Activated CD8-positive, alpha-beta memory T cell treated with anti-CD3 and anti-CD28 coated beads, Interleukin-2, amount 50 U/mL, for 24 hours (primary cell): ENCODE measurements around the gene TXNRD2.

Experiments used
- DNase-seq: peaks from one replicate; pipeline ENCODE4 v3.0.0-alpha.2; 2020; ENCODE audit errors: extremely low read depth

The TXNRD2 gene

DNA sequence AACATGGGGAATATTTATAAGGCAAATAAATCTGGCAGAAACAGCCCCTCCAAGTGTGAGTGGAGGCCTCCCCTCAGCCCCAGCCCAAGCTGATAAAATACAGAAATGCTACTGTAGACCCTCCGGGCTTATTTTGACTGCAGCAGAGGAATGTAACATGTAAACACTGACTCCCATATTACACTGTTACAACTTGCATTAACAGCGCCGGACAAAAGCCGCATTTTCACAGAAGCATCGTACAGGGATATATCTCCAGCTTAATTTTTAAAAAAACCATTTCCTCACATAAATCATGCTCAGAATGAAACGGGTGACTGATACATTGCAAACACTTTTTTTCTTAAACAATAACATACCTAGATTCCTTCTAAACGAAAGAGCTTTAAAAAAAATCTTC is 36.7 kb downstream of the TXNRD2 start:
- DNase-seq: no peak

DNA sequence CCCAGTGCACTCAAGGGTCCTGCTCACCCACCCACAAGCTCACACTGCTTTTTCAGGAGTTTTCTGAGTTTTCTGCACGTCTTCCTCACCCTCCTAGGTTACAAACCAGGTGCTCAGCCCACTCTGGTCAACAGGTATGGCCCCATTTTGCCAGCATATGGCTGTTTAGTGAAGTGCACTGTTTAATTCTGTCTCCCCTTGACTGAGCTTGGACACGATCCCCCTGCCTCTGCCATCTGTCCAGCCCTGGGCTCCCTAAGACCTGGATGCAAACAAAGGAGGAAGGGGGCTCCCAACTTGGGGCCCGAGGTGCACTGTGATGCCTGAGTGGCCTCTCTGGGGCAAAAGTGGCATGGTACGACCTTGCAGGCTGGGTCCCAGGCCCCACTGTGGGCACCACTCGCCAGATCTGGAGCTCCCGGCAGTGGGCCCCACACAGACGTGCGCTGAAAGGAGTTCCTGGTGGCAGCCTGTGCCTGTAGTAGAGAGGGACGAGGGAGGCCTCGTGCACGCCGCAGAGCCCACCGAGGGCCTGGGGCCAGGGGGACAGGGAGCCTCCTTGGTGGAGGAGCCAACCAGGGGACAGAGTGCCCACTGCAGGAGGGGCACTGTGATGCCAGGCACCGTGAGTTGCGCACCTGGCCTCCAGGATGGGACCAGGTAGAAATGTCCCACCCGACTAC is 37.3 kb downstream of the TXNRD2 start:
- DNase-seq: no peak

DNA sequence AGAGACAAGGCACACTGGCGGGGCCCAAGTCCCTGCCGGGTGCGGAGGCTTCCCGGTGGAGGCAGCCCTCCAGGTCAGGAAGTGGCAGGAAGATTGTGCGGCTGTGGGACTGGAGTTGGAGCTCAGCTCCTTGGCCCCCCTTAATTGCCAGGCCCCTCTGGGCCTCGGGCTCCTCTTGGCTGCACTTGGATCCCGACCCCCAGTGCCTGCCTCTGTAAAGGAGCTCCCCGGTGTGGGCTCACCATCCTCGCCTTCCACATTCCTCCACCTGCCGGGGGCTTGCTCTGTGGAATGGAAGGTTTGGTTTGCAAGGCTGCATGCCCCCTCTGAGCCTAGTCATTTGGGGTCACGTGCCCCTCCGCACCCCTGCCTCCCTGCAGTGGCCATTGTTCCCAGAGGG is 38.1 kb downstream of the TXNRD2 start:
- DNase-seq: no peak

DNA sequence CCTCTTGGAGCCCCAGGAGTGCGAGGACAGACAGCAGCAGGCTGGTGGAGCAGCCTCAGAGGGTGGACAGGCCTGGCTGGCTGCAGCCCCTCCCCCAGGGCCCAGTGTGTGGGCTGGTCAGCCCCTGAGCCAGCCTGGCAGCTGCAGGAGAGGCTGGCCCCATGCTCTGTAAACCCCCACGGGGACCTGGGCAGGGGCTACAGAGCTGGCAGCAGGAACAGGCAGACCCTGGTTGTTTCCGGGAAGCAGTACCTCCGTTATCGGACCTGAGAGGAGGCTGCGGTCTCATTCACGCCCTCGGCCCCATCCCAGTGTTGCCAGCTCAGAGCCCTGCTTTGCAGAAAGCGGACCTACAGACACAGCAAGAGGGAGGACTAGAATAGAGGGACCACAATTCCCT is 38.6 kb downstream of the TXNRD2 start:
- no peak for DNase-seq

DNA sequence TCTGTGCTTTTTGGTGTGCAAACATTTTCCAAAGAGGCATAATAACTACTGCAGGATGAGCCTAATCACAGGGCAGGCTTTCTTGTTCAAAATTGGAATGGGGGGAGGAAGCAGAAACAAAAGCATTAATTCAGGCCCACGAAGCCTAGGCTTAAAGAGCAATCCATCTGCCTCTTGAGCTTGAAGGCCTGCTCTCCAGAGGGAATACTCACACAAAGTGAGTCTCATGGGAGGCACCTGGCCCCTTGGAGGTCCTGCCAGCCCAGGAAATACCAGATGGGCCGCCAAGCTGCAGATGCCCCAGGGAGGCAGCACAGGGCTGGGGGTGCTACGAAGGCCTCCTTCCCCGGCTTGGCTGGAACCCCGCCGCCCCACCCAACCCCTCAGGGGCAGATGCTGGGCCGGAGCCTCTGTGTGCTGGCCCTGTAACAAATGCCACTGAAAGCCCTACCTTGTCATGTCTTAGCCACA is 39.3 kb downstream of the TXNRD2 start:
- DNase-seq: no peak

DNA sequence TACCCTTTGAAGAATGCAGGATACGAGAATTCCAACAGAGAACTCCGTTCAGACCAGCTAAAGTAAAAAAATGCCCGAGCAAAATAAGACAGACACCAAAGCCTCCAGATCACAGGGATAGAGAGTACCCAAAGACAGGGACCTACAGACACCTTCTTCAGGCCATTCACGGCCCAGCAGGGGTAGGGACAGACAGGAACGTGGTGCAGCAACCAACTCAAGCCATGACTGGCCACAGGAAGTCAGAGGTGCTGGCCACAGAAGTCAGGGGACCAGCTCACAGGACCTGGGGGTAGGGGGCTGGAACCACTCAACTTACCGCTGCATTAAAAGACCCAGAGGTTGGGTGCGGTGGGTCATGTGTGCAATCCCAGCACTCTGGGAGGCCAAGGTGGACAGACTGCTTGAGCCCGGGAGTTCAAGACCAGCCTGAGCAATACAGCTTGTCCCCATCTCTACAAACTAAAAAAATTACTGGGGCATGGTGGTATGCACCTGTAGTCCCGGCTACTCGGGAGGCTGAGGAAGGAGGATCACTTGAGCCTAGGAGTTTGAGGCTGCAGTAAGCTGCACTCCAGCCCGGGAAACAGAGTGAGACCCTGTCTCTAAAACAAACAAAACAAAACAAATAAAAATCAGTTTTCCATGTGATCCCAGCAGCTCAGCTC is 39.9 kb downstream of the TXNRD2 start:
- no peak for DNase-seq

DNA sequence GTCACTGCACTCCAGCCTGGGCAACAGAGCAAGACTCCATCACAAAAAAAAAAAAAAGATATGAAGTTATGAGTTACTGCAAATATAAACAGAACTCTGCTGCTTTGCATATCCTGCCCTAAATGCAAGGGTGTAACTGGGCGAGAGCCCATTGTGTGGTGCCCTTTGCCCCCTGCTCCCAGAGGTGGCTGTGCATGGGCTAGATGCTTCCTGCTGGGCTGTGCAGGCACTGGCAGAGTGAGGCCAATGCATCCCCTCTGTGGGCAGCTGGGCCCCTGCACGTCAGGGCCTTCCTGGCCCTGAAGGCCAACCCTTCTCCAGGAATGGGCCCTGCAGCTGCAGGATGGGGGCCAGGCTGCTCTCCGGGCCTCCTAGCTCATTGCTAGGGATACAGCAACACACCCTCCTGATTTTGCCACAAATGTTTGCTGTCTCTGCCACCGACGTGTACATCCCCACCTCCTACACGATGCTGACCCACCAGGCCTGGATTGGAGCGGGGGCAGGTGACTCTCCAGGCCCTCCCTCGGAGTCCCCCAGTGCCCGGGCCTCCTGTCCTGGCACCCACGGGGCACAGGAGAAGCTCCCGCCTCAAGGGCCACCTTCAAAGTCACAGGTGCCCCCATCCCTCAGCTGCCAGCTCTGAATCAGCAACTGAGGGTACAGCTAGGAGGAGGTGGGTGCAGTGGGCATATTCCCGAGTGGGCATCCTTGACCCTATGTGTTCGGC is 40.7 kb downstream of the TXNRD2 start:
- no peak for DNase-seq

DNA sequence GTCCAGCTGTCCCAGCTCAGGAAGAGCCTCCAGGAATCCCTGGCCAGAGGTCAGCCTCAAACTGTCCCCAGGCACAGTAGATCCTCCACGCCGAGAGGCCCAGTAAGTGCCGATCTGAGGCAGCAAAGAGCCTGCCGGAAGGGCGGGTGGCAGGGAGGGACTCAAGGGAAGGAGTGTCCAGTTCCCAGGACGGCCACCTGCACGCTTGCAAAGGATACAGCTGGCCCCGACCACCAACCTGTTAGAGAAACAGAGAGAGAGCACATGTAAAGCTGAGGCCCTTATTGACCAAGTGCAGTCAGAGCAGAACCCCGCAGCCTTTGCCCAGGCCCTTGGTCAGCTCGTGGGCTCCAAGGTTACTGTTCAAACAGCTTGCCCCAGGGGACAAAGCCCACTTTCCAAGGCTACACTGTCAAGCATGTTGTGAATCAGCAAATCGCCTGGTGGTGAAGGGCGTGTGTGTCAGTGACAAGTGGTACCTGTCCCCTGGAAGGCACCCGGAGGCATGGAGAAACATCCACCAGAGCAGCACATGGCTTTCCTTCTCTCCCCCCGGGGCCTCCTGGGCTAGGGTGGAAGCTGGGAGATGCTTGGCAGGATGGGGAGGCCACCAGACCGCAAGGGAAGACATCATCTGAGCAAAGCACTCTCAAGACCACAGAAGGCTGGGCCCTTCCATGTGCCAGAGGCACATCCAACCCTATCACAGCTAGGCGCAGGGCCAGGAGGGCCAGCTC is 42.6 kb downstream of the TXNRD2 start:
- no peak for DNase-seq

DNA sequence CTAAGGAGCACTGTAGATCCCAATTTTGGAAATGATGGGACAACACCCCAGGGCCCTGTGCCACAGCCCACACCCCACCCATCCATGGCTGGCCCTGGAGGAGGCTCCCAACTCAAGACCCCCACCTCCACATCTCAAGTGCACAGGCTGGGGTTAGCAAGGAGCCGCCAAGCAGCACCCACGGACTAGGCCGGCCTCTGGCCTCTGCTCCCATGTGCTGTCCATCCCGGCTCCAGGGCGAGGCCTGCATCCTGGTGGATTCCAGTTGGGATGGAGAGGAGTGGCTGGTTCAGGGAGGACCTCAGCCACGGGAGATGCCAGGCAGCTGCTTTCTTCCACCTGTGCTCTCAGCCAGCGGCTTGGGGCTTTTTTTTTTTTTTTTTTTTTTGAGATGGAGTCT is 43.5 kb downstream of the TXNRD2 start:
- no peak for DNase-seq

DNA sequence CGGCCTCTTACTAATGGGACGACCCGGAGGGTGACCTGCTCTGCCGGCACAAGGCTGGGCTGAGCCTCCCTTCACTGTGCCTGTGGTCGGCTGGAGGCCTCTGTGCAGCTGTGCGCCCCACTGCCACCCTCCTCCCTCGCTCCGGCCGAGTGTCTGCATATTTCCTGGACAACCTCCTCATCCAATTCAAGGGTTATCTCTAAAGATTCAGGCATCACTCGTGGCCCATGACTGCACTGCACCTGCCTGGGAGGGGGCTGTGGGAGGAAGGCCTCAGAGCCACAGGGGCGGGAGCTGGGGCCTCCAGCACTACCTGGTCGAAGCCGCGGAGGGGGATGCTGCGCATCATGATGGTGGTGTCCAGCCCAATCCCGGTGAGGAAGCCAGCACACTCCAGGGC is 43.9 kb downstream of the TXNRD2 start:
- DNase-seq: no peak

DNA sequence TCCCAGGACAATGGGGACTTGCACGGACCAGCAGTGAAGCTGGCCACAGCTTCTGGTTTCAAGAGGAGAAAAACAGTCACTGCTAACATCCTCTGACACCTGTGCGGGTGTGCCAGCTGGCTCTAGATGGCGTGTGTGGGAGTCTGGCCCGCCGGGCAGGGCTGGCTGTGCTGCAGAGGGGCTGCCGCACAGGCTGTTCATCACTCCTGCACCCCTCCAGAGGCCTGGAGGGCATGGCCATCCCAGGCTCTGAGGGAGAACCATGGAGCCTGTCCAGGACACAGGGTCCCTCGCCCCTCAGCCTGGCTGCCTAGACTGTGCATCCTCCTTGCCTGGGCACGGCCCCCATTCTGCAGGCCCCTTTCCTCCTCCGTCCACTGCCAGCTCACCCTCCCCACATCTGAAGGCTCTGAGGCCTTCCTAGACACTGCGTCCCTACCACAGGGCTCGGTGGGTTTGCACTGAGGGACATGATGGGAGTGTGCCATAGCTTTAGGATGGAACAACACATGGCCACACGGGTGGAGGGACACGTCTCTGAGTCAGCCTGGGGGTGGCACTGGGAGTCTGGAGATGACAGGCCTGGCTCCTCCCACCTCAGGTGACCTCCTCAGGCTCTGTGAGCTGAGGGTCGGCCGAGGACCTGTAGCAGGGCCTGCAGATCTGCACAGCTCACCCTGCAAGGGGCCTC is 44.8 kb downstream of the TXNRD2 start:
- DNase-seq: no peak

DNA sequence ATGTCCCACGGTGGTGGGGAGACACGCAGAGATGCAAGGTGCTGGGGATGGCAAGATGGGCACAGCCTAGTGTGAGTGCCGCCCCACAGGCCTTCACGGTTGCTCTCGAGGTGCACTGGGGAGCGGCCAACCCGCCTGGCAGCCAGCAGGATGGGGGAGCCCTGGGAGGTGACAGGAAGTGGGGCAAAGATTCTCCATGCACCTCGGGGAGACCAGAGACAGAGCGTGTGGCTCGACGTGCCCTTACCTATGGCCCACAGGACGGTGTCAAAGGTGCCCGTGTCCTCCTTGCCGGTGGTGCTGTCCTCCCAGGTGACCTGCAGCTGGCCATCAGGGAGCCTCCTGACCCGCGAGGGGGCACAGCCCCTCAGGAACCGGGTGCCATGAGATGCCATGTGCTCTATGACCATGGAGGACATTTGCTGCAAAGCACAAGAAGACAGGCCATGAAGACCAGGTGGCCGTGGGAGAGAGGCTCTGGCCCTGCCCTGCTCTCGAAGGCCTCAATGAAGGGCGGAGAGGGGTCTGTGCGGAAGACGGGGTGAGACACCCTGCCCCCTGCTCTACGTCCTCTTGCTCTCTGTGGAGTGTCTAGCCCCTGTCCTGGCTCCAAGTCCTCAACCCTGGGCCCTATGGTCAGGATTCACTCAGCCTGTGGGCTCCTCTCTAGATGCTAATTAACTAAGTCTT is 46.3 kb downstream of the TXNRD2 start:
- no peak for DNase-seq

DNA sequence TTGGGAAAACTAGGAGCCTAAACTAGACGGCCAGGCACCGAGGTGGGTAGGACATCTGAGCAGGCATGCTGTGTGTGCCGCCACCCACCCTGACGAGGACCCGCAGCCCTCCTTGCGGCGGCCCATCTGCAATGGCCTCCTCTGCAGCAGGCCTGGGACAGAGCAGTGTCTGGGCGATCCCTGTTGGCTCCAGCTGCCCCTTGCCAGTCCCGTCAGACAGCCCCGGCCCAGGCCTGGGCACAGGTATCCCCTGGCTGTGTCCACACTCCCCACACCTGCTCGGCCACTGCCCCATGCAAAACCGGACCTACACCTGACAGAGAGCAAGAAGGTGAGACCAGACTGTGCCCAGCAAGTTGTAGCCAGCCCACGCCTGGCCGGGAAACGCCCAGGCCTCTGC is 48.3 kb downstream of the TXNRD2 start:
- DNase-seq: no peak

DNA sequence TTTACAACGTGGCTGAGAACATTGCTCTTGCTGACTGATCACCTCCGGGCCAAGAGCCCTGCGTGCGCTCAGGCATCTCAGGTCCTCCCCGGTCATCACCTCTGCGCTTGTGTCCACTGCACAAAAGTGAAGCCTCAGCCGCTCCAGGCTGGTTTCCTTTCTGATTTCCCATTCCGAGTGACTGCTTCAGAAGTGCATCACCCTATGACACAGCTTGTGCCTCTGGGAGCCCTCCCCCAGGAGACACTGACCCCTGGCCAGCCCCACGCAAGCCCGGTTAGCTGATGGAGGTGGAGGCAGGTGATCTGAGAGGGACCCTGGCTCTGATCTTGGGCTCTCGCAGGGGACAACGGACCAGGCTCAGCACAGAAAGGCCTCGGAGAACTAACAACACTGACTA is 48.7 kb downstream of the TXNRD2 start:
- DNase-seq: no peak

DNA sequence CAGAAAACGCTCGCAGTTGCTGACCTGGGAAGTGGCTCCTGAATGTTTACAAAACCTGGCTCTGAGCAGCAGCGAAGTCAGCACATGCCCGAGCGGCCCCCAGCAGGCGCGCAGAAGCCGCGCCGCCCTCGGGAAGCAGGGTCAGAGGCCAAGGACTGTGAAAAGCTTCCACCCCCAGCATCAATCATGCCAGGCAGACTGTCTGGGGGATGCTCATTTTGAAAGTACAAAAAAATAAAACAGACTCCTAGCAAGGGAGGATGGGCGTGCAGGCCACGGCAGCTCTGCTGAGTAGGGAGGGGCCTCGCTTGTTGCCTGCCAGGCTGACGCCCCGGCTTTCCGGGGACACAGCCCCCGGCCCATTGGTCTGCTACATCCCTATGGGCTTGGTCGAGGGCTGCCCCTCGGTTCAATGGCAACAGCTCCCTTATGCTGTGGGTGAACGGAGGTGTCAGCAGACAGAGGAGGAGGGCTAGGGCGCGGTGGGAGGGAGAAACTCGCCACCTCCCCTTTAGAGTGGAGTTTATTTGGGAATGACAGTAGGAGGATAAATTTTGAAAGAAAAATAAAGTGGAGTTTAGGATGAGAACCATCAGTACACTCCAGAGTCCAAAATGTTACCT is 49.2 kb downstream of the TXNRD2 start:
- DNase-seq: no peak

DNA sequence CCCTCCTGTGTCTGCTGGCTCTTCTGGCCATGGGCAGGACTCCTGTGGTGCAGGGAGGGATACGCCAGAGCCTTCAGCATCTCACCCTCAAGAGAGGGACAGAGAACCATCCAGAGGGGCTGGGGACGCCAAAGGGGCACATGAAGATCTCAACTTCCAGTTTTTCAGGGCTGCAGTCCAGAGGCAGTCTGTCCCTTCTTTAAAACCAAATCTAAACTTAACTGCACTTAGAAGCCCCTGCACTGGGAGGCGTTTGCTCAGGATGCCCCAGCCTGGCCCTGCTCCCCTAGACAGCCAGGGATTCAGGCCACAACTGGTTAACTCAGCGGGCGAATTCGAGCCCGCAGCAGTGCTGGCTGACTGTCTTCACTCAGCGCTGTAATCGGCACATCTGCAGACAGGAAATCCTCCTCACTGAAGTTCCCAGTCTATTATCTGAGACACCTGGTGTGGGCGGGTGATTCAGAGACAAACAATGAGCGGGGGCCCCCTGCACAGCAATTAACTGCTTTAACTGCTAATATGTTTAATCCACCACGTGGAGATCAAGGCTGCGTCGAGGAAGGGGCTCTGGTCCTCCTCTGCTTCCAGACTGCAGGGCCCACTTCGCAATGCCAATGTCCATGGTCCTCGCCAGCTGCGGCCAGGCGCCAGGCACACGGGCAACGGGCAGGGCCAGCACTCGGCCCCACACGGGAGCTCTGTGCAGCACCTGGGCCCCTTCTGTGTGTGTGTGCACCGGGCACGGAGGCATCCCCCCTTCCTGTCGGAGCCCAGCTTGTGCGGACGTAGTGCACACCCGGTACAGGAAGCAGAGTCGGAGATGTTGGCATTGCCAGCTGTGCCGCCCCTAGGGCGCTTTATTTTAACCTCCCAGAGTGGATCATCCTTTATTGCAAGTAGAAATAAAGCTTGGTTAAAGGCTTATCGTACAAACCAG is 50.0 kb downstream of the TXNRD2 start:
- peak; percentile 78 for DNase-seq

DNA sequence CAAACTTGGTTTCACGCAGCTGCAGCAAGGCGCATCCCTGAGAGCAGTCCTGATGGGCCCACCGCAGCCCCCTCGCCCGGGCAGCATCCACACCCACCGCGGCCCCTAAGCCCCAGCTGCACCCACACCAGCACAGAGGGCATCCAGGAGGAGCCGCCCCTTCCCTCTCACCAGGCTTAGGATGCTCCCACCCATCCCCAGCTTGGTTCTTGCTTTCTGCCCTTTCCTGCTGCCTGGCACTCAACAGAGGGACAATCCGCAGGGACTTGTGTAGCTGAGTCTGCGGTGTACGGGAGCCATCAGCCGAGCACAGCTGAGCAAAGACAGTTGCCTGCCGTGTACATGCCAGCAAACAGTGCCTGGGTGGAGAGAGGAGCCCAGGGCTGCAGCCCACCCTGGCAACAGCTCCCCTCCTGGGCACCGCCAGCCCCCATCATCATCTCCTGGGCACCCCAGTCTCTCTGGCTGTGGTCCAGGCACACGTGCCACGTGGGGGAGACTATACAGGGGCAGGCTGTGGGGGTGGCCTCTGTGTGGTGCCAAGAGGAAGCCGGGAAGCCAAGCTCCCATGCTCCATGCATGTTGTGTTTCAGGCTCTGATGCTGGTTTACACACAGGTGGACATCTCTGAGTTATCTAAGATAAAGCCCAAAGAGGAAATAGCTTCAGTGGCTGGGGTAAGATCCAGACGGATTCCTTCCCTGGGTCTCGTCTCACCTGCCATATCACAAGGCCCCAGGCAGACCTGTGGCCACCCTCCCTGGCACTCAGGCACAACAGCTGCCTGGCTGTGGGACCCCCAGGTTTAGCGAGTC is 50.9 kb downstream of the TXNRD2 start:
- no peak for DNase-seq

DNA sequence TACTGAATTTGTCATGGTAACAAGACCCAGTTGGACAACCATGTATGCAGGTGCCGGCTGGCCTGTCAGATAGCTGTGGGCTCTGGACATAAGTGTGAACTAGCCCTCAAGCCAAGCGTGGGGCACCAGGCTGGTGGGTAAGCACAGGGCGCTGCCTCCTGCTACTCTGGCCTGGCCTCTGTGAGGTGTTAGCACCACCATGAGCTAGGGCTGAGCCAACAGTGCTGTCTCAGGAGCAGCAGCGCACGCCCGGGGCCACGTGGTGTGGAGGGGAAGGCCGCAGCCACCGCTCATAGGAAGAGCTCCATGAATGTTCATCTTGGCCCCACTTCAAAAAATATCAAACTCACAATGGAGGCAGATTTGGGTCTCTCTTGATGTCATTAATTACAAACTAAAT is 51.7 kb downstream of the TXNRD2 start:
- DNase-seq: no peak
